ENCODE data around the gene GPC6. TPM values are rescaled to one million over a fixed set of nuclear protein-coding genes. Genes with fewer than 3 reads are reported as not detected.

Gene GPC6
- total RNA-seq, 1 donor from 2014 or later, result 16.1 TPM

- H3K36me3 Mint-ChIP-seq (ENCODE audit: low read depth, unreplicated experiment), result no peaks in the 10 kb centered on the region
- no peak overlapping the region for H3K27ac Mint-ChIP-seq (ENCODE audit: unreplicated experiment)
- DNase-seq (ENCODE audit: low spot score), result no peak
- peaks cover 1% of the 10 kb centered on the region for H3K27me3 Mint-ChIP-seq (ENCODE audit: unreplicated experiment)
- TF ChIP-seq, protein P1, sequence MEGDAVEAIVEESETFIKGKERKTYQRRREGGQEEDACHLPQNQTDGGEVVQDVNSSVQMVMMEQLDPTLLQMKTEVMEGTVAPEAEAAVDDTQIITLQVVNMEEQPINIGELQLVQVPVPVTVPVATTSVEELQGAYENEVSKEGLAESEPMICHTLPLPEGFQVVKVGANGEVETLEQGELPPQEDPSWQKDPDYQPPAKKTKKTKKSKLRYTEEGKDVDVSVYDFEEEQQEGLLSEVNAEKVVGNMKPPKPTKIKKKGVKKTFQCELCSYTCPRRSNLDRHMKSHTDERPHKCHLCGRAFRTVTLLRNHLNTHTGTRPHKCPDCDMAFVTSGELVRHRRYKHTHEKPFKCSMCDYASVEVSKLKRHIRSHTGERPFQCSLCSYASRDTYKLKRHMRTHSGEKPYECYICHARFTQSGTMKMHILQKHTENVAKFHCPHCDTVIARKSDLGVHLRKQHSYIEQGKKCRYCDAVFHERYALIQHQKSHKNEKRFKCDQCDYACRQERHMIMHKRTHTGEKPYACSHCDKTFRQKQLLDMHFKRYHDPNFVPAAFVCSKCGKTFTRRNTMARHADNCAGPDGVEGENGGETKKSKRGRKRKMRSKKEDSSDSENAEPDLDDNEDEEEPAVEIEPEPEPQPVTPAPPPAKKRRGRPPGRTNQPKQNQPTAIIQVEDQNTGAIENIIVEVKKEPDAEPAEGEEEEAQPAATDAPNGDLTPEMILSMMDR (IDR thresholded peaks at IDR 0.05; ENCODE audit: unreplicated experiment), result no peak
- H3K4me3 Mint-ChIP-seq (ENCODE audit: unreplicated experiment), result no peak overlapping the region
- H3K4me1 Mint-ChIP-seq (ENCODE audit: unreplicated experiment), result no peaks in the 10 kb centered on the region
- H3K9me3 Mint-ChIP-seq (ENCODE audit: unreplicated experiment), result no peaks in the 10 kb centered on the region
Observed at GRCh38 chr13:93262729-93263345, 36.2 kb downstream of the GPC6 start.

DNA sequence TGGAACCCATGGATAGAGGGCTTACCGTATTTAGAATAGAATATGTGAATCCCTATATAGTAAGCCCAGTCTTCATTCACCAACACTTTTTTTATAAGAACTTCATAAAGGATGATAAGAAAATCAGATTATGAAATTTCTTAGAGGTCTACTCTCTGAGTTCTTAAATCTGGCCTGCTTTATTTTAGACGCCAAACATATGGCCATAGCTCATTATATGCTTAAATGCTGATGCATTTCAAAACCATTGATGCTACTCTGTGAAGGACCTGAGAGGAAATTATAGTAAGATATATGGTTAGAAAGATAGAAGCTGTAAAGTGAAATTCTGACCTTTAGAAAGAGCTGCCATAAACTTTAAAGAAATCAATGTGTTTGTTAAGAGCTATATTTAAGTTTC is 38.3 kb downstream of the GPC6 start:
- Mint-ChIP-seq H3K27ac (ENCODE audit: unreplicated experiment) (no peak overlapping the region), H3K27me3 (ENCODE audit: unreplicated experiment) (no peaks in the 10 kb centered on the region), H3K4me3 (ENCODE audit: unreplicated experiment) (no peak overlapping the region), H3K36me3 (ENCODE audit: low read depth, unreplicated experiment) (no peaks in the 10 kb centered on the region), H3K9me3 (ENCODE audit: unreplicated experiment) (no peaks in the 10 kb centered on the region), H3K4me1 (ENCODE audit: unreplicated experiment) (no peaks in the 10 kb centered on the region)
- DNase-seq (ENCODE audit: low spot score), result no peak
- TF ChIP-seq, protein P1 (IDR thresholded peaks at IDR 0.05; ENCODE audit: unreplicated experiment), result no peak

- Mint-ChIP-seq H3K9me3 (ENCODE audit: unreplicated experiment) (no peaks in the 10 kb centered on the region), H3K36me3 (ENCODE audit: low read depth, unreplicated experiment) (no peaks in the 10 kb centered on the region), H3K4me3 (ENCODE audit: unreplicated experiment) (no peak overlapping the region), H3K27ac (ENCODE audit: unreplicated experiment) (no peak overlapping the region), H3K27me3 (ENCODE audit: unreplicated experiment) (no peaks in the 10 kb centered on the region), H3K4me1 (ENCODE audit: unreplicated experiment) (no peaks in the 10 kb centered on the region)
- DNase-seq (ENCODE audit: low spot score), result no peak
- TF ChIP-seq, protein P1 (IDR thresholded peaks at IDR 0.05; ENCODE audit: unreplicated experiment), result no peak
Observed at GRCh38 chr13:93265800-93266199, 39.2 kb downstream of the GPC6 start.

- Mint-ChIP-seq H3K27ac (ENCODE audit: unreplicated experiment) (no peak overlapping the region), H3K4me1 (ENCODE audit: unreplicated experiment) (no peaks in the 10 kb centered on the region), H3K4me3 (ENCODE audit: unreplicated experiment) (no peak overlapping the region), H3K27me3 (ENCODE audit: unreplicated experiment) (no peaks in the 10 kb centered on the region), H3K36me3 (ENCODE audit: low read depth, unreplicated experiment) (no peaks in the 10 kb centered on the region), H3K9me3 (ENCODE audit: unreplicated experiment) (no peaks in the 10 kb centered on the region)
- DNase-seq (ENCODE audit: low spot score), result no peak
- TF ChIP-seq, protein P1 (IDR thresholded peaks at IDR 0.05; ENCODE audit: unreplicated experiment), result no peak
Observed at GRCh38 chr13:93266681-93267080, 40.1 kb downstream of the GPC6 start.

DNA sequence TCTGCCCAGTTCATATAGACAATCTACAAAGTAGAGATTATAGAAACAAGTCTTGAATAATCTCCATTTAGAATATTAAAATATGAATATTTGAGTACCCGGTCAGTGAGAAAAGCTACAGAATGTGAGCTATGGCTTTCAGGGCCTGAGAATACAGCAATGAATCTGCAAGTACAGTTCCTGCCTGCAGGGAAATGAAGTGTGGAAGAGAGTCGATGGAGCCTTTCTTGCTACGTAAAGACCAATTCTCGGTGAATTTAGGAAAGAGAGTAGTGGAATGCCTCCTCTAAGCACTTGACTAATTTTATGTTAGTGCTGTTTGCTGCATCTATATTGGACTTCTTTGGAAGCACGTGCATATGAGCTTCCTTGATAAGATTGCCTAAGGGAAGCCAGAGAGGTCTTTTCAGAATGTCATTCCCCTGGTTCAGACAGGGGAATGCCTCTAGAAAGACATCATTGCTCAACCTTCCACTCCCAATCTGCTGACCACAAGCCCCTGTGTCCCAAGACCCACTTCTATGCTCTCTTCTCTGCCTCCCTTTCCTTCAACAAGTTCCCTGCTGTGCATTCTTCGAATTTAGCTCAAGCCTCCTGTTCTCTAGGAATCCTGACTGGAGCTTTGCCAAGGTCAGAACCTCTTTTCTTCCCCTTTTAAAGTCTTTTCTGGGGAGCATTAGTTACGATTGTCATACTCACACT is 41.9 kb downstream of the GPC6 start:
- H3K36me3 Mint-ChIP-seq (ENCODE audit: low read depth, unreplicated experiment), result no peaks in the 10 kb centered on the region
- no peak for DNase-seq (ENCODE audit: low spot score)
- H3K4me3 Mint-ChIP-seq (ENCODE audit: unreplicated experiment), result no peak overlapping the region
- TF ChIP-seq, protein P1 (IDR thresholded peaks at IDR 0.05; ENCODE audit: unreplicated experiment), result no peak
- no peaks in the 10 kb centered on the region for H3K9me3 Mint-ChIP-seq (ENCODE audit: unreplicated experiment)
- no peaks in the 10 kb centered on the region for H3K4me1 Mint-ChIP-seq (ENCODE audit: unreplicated experiment)
- H3K27me3 Mint-ChIP-seq (ENCODE audit: unreplicated experiment), result no peaks in the 10 kb centered on the region
- H3K27ac Mint-ChIP-seq (ENCODE audit: unreplicated experiment), result no peak overlapping the region

Data from endothelial cell (in vitro differentiated cells).